ENCODE results near the gene IFITM1.
"Not testable (repeated sequence)": the region's sequence is repeated elsewhere in the genome, so short reads cannot be mapped to it uniquely, and the experiment has no call there.

GRCh38 chr11:363443-363805 lies 49.6 kb downstream of the IFITM1 start:
- not testable (repeated sequence) for TF ChIP-seq CTCF (IDR thresholded peaks at IDR 0.05; ENCODE audit: insufficient read depth, low read depth, low read length); EZH2 (IDR thresholded peaks at IDR 0.05; ENCODE audit: insufficient read depth, low read length)
